Suppressor macrophage treated with lipopolysaccharide for 4 hours (primary cell): ENCODE results near the gene CCM2L.
A peak's percentile ranks its signal among the peaks of the same experiment; 100 is the strongest.

Source experiments
- DNase-seq: peaks from one replicate; pipeline ENCODE4 v3.0.0-alpha.2; 2020

Gene CCM2L

DNA sequence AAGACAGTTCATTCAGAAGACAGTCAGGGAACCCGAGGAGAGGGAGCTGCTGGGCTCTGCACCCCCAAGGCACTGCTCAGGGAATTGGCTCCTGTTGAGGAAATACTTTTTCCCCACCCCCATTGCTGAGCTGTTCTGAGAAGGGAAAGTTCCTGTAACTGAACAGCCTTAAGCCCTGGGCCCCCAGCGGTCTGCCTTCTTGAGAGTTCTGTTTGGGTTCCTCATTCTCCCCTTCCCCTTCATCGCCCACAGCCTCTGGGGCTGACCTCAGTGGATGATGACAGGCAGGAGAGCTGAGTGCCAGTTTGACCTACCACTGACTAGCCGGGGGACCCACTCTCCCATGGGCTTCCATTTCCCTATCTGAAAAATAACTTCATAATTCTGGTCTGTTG lies 52.5 kb downstream of the CCM2L start:
- DNase-seq: peak; percentile 98

DNA sequence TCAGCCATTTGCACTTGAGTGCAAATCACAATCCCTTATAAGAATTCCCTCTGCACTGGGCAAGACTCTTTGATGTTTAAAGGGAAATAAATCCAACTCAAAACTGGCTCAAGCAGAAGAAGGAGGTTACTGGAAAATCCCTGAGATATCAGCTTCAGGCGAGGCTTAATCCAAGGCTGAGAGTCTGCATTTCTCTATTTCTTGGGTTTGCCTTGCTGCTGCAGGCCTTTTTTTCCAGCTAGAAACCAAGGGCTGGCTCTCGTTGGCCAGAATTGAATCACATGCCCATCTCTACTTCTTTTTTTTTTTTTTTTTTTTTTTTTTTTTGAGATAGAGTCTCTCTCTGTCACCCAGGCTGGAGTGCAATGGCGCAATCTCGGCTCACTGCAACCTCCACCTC lies 53.5 kb downstream of the CCM2L start:
- DNase-seq: peak; percentile 74

DNA sequence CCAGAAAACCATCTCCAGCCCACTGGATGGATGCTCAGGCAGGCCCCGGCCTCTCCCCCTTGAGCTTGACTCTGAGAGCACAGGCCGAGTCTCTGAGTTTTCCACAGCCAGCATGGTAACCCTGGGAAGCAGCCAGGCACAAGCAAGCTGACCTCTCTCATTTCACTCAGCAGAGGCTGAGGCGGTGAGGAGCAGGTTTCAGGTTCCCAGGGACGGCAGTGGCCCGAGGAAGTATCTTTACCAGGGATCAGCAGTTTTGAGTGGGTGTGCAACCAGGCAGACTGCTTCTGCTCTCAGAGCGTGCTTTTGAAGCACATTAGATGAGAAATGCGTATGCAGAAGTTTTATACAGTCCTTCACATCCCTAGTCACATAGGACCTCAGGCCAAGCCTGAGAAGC lies 54.4 kb downstream of the CCM2L start:
- DNase-seq: peak; percentile 71

DNA sequence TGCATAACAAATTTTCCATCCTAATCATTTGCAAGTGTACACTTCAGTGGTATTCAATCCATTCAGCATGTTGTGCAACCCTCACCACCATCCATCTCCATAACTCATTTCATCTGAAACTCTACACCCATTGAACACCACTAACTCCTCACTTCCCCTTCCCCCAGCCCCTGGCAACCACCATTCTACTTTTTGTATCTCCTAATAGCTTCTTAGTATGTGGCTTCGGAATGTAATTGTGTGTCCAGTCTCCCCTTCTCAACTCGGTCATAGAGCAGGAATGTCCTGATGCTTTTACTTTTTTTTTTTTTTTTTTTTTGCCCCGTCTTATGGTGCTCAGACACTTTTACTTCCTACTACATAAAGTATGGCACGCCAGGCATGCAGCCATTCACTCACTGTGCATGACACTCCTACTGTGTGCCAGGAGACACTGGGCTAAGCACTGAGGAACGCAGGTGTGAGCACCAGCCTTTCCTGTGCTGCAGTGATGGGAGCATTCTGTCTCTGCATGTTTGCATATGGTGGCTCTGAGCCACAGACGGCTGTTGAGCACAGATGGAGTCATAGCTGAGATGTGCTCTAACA lies 57.1 kb downstream of the CCM2L start:
- peak; percentile 76 for DNase-seq

DNA sequence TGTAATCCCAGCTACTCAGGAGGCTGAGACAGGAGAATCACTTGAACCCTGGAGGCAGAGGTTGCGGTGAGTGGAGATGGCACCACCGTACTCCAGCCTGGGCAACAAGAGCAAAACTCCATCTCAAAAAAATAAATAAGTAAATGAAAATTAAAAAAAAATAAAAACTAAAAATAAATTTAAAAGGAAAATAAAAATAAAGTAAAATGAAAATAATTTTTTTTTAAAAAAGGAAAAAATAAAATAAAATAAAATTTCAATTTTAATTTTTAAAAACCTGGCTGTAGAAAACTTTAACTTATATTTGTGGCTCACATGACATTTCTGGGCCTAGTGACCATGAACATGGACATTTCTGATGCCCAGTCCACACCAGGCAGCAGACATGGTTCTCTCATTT lies 57.9 kb downstream of the CCM2L start:
- no peak for DNase-seq

DNA sequence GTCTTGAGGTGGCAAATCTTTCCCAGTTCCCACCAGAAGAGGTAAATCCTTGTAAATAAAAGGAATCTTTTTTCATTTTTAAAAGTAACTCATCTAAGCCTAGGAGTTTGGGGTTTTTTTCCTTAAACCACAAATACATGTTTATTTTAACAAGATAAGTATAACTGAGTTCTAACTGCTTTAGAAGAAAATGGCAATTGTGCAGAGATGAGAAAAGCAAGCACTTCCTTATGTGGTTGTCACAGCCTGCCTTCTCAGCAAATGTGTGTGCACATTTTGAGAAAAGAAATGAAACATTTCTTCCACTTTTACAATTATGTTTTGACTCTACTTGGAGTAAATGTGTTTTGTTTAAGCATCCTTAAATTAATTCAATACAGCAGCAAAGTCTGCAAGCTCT lies 59.5 kb downstream of the CCM2L start:
- no peak for DNase-seq

DNA sequence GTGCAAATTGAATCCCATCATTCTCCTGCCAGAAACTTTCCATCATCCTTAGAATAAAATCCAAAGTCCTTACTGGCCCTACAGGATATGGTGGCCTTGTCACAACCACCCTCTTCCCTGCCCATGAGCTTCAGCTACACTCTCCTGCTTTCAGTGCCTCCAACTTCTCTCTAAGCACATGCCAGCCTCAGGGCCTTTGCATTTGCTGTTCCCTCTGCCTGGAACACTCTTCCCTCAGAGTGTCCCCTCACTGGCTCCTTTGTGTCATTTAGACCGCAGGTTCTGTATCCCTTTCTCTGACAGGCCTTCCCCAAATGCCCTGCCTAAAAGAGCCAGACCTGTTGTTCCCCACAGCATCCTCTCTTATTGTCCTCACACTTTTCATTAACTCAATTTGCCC lies 60.0 kb downstream of the CCM2L start:
- no peak for DNase-seq

DNA sequence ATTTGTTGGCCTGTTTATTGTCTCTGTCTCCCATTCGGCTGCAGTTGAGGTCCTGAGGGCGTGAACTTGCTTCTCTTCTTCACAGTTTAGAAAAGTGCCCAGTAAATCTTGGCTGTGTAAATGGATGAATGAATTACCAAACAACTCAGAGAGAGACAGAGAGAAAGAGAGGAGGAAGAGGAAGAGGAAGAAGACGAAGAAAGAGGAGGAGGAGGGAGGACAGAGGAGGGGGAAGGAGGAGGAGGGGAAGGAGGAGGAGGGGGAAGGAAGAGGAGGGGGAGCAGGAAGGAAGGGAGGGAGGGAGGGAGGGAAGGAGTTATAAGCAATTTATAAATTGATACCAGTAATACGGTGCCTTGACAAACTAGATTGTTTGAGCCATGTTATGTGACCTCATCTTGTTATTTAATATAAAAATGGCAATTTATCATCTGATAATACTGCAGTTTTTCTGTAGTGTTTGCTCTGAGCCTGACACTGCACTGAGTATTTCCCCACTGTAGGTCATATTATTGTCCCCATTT lies 60.5 kb downstream of the CCM2L start:
- no peak for DNase-seq

DNA sequence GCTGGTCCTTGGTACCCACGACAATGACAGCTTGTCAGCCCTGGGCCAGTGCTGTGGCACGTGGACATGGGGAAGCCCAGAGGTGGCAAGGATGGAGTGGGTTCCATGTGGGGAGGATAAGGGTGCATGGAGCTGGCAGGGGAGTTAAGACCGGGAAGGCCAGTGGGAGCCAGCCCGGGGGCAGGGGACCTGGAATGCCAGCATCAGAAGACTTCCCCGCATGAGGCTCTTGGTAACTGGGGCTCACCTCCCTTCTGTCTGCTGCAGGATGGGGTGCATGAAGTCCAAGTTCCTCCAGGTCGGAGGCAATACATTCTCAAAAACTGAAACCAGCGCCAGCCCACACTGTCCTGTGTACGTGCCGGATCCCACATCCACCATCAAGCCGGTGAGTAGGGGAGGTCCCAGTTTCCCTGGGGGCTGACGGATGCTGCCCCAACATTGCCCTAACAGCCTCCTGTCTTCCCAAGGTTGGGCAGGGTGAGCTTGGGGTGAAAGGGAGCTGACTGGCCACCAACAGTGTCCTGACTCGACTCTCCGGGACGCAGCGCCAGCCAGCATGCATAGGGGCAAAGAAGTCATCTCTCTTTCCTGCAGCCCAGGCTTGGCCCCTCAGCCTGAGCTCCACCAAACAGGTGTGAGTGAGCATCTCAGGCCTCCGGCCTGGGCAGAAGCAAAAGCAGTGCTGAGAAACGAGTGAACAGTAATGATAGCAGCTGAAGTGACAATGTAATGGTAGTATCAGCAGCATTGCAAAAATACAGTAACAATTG lies 61.3 kb downstream of the CCM2L start:
- no peak for DNase-seq

DNA sequence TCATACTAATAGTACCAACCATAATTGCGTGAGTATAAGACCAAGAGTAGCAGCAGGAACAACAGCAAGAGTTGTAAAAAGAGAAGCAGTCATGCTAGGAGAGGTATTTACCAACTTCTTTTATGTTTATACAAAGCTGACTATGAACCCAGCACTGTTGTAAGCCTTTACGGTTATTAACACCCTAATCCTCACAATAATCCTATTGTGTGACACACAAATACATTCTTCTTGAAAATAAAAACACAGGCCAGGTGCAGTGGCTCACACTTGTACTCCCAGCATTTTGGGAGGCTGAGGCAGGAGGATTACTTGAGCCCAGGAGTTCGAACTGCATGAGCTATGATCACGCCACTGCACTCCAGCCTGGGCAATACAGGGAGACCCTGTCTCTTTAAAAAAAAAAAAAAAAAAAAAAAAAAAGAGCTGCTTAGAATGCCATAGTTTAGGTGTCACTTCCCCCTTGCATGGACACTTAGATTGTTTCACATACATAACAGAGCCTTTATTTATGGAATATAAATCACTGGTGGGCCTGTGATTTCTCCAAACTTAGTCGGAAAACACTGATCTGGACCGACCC lies 62.0 kb downstream of the CCM2L start:
- DNase-seq: no peak

DNA sequence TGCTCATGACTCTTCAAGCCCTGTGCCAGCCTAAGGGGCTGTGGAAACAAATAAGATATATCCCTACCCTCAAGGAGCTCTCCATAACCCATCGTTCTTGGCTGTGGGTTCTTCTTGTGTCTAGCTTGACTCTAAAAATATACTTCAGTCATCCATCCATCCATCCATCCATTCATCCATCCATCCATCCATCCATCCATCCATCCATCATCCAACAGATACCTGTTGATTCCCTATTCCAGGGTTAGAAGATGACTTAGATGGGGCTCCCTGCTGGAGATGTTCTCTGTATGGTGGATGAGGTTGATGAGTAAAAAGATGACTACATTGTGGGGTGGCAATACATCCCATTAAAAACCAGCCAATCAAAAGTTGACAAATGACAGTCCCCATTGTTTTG lies 65.3 kb downstream of the CCM2L start:
- DNase-seq: no peak

DNA sequence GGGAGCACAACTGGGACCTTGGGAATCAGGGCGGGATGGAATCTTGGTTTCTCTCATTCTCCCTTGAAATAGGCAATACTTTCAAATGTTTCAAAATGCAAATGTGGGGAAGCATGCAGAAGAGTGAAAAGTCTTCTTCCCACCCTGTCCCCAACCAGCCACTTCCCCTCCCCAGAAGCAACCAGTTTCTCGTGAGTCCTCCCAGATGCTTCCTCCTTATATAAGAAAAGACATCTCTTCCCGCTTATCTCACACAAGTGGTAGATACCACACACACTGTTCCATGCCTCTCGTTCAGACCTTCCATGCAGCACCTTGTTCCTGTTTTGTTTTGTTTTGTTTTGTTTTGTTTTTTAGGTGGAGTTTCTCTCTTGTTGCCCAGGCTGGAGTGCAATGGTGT lies 67.0 kb downstream of the CCM2L start:
- peak; percentile 53 for DNase-seq

DNA sequence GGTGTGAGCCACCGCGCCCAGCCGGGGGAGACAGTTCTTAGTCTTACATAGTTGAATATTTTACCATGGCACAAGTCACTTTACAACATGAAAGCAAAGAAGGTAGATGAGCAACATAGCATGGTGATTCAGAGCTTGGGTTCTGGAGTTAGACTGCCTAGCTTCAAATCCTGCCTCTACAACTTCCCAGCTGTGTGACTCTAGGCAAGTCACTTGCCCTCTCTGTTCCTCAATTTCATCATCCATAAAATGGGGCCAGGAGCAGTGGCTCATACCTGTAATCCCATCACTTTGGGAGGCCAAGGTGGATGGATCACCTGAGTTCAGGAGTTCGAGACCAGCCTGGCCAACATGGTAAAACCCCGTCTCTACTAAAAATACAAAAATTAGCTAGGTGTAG lies 68.1 kb downstream of the CCM2L start:
- no peak for DNase-seq

DNA sequence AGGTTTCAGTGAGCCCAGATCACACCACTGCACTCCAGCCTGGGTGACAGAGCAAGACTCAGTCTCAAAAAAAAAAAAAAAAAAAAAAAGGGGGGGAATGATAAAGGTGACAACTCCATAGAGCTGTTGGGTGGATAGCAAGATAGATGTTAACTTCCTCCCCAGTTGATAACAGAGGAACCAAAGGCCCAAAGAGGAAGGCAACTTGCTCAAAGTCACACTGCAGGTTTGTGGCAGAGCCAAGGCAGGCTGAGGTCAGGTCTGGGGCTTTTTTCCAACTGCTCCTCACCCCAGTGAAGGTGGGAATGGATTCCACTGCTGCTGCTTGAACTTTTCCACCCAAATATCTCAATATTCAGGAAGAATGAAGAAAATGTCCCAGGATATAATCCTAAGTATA lies 68.6 kb downstream of the CCM2L start:
- DNase-seq: no peak

DNA sequence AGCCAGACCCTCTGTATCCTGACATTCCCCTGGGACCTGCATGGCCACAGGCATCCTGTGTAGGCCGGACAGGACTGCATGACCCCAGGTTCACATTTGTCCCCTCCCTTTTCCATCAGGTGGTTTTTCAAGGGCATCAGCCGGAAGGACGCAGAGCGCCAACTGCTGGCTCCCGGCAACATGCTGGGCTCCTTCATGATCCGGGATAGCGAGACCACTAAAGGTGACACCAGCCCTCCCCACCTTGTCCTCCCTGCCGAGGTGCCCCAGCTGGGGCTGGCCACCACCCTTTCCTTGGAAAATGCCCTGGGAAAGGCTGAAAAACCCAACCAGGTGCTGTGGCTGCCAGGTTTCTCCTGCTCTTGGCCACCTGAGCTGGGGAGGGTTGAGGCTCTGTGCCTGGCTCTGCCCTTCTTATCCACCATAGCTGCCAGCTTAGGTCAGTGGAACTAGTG lies 69.4 kb downstream of the CCM2L start:
- DNase-seq: no peak

DNA sequence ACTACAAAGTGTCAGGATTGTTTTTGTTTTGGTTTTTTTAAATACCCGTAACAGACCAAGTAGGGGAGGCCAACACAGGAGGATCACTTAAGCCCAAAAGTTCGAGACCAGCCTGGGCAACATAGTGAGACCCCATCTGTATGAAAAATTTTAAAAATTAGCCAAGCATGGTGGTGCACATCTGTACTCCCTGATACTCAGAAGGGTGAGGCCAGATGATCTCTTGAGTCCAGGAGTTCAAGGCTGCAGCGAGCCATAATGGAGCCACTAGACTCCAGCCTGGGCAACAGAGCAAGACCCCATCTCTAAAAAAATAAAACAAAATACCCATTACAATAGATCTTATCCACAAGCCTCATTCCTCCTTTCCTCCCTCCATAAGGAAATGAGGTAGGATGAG lies 70.5 kb downstream of the CCM2L start:
- no peak for DNase-seq
